OCI-LY3 (cell line): Measurements from ENCODE around the gene CDH23.

Source experiments
- H2AFZ ChIP-seq: fragments of 200-600, 300-600 bp; shearing (Covaris generic); 2 replicates; pipeline ENCODE4 v1.6.0; 2014; ENCODE audit warnings: antibody characterized with exemption, low read depth, low read length
- H3K27ac ChIP-seq: fragments of 200-600, 300-600 bp; sonication (generic); 2 replicates; pipeline ENCODE4 v1.5.1; 2014; ENCODE audit warnings: mild to moderate bottlenecking, low read length, moderate library complexity, mixed read lengths
- H3K27me3 ChIP-seq: fragments of 200-600, 300-600 bp; sonication (generic); 2 replicates; pipeline ENCODE4 v1.6.1; 2014; ENCODE audit warnings: low read depth, low read length, mixed read lengths
- H3K36me3 ChIP-seq: fragments of 200-600, 300-600 bp; sonication (generic); replicated peaks from 2 replicates; pipeline ENCODE3; 2014; ENCODE audit warnings: low read depth, low read length, mixed read lengths
- H3K4me1 ChIP-seq: fragments of 300-600, 200-600 bp; sonication (generic); 2 replicates; pipeline ENCODE4 v1.6.1; 2014; ENCODE audit warnings: low read length, mixed read lengths
- H3K4me2 ChIP-seq: fragments of 200-600, 300-600 bp; sonication (generic); 2 replicates; pipeline ENCODE4 v1.6.1; 2014; ENCODE audit warnings: low read length, mixed read lengths
- H3K4me3 ChIP-seq: fragments of 300-600, 200-600 bp; sonication (generic); 2 replicates; pipeline ENCODE4 v1.5.1; 2014; ENCODE audit warnings: antibody characterized with exemption, mild to moderate bottlenecking, low read length, moderate library complexity
- H3K79me2 ChIP-seq: fragments of 300-600, 200-600 bp; shearing (Covaris generic); 2 replicates; pipeline ENCODE4 v1.6.1; 2014; ENCODE audit warnings: mild to moderate bottlenecking, low read length, mixed read lengths
- H3K9ac ChIP-seq: fragments of 300-600, 200-600 bp; shearing (Covaris generic); 2 replicates; pipeline ENCODE4 v1.6.0; 2014; ENCODE audit warnings: mild to moderate bottlenecking, low read length, moderate library complexity
- H3K9me3 ChIP-seq: fragments of 200-600, 300-600 bp; shearing (Covaris generic); 2 replicates; pipeline ENCODE4 v1.6.1; 2014; ENCODE audit warnings: low read length, mixed read lengths; ENCODE audit not compliant: insufficient read depth
- H4K20me1 ChIP-seq: fragments of 200-600, 300-600 bp; sonication (generic); 2 replicates; pipeline ENCODE4 v1.6.1; 2016; ENCODE audit warnings: low read length, mixed read lengths; ENCODE audit not compliant: insufficient read depth
- EZH2phosphoT487 ChIP-seq: fragments of 200-600 bp; shearing (Covaris generic); IDR thresholded peaks from 2 replicates; pipeline ENCODE4 v1.6.1; 2018; ENCODE audit warnings: antibody characterized with exemption, mixed run types, low read depth
- TF ChIP-seq, protein P1 (sequence below): fragments of 200-600, 300-600 bp; sonication (generic); IDR thresholded peaks from 2 replicates; pipeline ENCODE4 v1.5.1; 2014; ENCODE audit warnings: antibody characterized with exemption, low read length, low read depth

Gene CDH23

GRCh38 chr10:71804077-71804476 is 407.4 kb downstream of the CDH23 start:
- Histone ChIP-seq H4K20me1 (no peaks in the 10 kb centered on the region), H3K27me3 (peaks cover 18% of the 10 kb centered on the region), H3K9ac (no peak overlapping the region), H2AFZ (no peak overlapping the region), H3K27ac (no peak overlapping the region), H3K4me2 (no peak overlapping the region), H3K9me3 (no peaks in the 10 kb centered on the region), H3K4me1 (peaks cover 30% of the 10 kb centered on the region), H3K79me2 (no peaks in the 10 kb centered on the region), H3K36me3 (no peaks in the 10 kb centered on the region), H3K4me3 (no peak overlapping the region)
- TF ChIP-seq EZH2phosphoT487: no peak
- TF ChIP-seq, protein P1, sequence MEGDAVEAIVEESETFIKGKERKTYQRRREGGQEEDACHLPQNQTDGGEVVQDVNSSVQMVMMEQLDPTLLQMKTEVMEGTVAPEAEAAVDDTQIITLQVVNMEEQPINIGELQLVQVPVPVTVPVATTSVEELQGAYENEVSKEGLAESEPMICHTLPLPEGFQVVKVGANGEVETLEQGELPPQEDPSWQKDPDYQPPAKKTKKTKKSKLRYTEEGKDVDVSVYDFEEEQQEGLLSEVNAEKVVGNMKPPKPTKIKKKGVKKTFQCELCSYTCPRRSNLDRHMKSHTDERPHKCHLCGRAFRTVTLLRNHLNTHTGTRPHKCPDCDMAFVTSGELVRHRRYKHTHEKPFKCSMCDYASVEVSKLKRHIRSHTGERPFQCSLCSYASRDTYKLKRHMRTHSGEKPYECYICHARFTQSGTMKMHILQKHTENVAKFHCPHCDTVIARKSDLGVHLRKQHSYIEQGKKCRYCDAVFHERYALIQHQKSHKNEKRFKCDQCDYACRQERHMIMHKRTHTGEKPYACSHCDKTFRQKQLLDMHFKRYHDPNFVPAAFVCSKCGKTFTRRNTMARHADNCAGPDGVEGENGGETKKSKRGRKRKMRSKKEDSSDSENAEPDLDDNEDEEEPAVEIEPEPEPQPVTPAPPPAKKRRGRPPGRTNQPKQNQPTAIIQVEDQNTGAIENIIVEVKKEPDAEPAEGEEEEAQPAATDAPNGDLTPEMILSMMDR: no peak

DNA sequence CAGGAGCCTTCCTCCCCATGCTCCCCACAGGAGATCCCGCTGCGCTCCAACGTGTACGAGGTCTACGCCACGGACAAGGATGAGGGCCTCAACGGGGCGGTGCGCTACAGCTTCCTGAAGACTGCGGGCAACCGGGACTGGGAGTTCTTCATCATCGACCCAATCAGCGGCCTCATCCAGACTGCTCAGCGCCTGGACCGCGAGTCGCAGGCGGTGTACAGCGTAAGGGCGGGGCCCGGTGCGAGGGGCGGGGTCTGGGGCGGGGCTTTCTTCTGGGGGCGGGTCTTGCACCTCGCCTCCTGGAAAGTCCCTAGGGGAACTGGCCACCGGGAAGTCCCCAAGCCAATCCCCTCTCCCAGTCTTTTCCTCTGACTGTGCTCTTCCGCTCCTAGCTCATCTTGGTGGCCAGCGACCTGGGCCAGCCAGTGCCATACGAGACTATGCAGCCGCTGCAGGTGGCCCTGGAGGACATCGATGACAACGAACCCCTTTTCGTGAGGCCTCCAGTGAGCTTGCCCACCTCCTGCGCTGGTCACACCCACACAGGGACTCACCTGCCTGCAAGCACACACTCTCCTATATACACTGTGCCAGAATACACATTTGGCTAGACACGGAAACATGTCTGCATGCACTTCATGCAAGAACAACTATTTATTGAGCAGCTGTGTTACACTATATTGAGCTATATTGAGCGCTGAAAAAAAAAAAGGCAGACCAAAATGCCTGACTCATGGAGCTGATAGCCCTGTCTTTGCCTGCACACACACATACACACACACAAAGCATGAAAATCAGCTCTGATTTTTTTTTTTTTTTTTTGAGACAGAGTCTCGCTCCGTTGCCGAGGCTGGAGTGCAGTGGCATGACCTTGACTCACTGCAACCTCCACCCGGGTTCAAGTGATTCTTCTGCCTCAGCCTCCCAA is 409.3 kb downstream of the CDH23 start:
- Histone ChIP-seq H2AFZ (no peak overlapping the region), H4K20me1 (no peaks in the 10 kb centered on the region), H3K79me2 (no peaks in the 10 kb centered on the region), H3K9ac (no peak overlapping the region), H3K4me2 (no peak overlapping the region), H3K27ac (no peak overlapping the region), H3K36me3 (no peaks in the 10 kb centered on the region), H3K27me3 (peaks cover 7% of the 10 kb centered on the region; the same call in 1 of the 2 replicates), H3K4me3 (no peak overlapping the region), H3K9me3 (no peaks in the 10 kb centered on the region), H3K4me1 (peaks cover 22% of the 10 kb centered on the region)
- no peak for TF ChIP-seq EZH2phosphoT487
- TF ChIP-seq, protein P1: no peak

DNA sequence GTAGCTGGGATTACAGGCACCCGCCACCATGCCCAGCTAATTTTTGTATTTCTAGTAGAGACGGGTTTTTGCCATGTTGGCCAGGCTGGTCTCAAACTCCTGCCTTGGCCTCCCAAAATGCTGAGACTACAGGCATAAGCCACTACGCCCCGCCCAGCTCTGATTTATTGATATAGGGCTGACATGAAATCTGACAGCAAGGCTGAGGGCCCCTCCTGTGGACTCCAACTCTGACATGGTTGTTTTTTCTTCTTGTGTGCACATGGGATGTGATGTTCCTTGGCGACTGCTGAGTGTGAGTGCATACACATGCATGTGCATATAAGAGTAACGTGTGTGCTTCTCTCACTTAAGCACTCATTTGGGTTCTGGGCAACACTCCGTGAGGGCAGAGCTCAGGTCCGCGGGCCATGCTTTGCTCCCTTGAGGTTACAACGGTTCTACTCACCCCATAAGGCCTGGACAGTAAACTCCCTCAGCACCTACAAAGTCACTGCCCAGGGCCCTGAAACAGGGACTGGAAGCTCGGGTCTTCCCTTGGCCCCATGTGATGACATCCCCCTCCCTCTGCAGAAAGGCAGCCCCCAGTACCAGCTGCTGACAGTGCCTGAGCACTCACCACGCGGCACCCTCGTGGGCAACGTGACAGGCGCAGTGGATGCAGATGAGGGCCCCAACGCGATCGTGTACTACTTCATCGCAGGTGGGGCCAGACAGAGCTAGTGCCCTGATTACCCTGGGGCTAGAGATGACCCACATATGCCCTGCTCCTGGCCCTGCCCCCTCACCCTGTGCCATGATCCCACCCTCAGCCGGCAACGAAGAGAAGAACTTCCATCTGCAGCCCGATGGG is 410.2 kb downstream of the CDH23 start:
- no peak overlapping the region for H3K4me3 ChIP-seq
- TF ChIP-seq, protein P1: no peak
- TF ChIP-seq EZH2phosphoT487: no peak
- H3K4me2 ChIP-seq: no peak overlapping the region

More for the DNA sequence above, 410.2 kb downstream of the CDH23 start:
- no peak overlapping the region for H2AFZ ChIP-seq
- H3K4me1 ChIP-seq: peaks cover 14% of the 10 kb centered on the region
- no peak overlapping the region for H3K27ac ChIP-seq
- no peaks in the 10 kb centered on the region for H3K9me3 ChIP-seq
- peaks cover 7% of the 10 kb centered on the region; the same call in 1 of the 2 replicates for H3K27me3 ChIP-seq
- H3K36me3 ChIP-seq: no peaks in the 10 kb centered on the region
- no peak overlapping the region for H3K9ac ChIP-seq
- H4K20me1 ChIP-seq: no peaks in the 10 kb centered on the region
- no peaks in the 10 kb centered on the region for H3K79me2 ChIP-seq
